Measurements from ENCODE around the gene TFB1M.

GRCh38 chr6:155335265-155335664, 21.0 kb upstream of the TFB1M start:
- TF ChIP-seq EZH2 (IDR thresholded peaks at IDR 0.05; ENCODE audit: borderline replicate concordance, low read length) (no peak), CTCF (IDR thresholded peaks at IDR 0.05; ENCODE audit: low read length) (no peak)

All from OCI-LY1 (cell line).